ENCODE measurements around the gene NPSR1. TPM values are rescaled to one million over a fixed set of nuclear protein-coding genes. Genes with fewer than 3 reads are reported as not detected.

NPSR1 gene
- total and polyA plus RNA-seq, 8 donors, result not detected

DNA sequence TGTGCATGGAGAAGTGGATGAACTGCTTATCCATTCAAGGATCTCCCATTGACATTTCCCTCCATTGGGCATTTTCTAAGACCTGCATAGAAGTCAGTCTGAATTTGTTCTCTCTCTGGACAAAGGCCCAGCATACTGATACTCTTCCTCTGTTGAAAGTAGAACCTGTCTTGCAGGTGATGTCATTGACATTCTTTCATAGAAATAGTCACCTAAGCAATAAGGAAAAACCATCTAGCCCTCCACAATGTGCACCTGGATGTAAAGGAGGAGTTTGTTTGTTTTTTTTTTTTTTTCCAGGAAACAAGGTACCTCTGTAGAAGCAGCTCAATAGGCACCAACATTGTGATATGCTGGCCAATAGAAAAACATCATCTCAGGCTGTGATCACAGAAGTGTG is 228.8 kb downstream of the NPSR1 start:
- Histone ChIP-seq H3K27me3 (no peaks in the 10 kb centered on the region), H3K9me3 (no peaks in the 10 kb centered on the region), H3K36me3 (no peaks in the 10 kb centered on the region), H3K4me3 (no peak overlapping the region), H3K4me1 (no peaks in the 10 kb centered on the region), H3K27ac (no peak overlapping the region)
- TF ChIP-seq, protein P1, sequence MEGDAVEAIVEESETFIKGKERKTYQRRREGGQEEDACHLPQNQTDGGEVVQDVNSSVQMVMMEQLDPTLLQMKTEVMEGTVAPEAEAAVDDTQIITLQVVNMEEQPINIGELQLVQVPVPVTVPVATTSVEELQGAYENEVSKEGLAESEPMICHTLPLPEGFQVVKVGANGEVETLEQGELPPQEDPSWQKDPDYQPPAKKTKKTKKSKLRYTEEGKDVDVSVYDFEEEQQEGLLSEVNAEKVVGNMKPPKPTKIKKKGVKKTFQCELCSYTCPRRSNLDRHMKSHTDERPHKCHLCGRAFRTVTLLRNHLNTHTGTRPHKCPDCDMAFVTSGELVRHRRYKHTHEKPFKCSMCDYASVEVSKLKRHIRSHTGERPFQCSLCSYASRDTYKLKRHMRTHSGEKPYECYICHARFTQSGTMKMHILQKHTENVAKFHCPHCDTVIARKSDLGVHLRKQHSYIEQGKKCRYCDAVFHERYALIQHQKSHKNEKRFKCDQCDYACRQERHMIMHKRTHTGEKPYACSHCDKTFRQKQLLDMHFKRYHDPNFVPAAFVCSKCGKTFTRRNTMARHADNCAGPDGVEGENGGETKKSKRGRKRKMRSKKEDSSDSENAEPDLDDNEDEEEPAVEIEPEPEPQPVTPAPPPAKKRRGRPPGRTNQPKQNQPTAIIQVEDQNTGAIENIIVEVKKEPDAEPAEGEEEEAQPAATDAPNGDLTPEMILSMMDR (IDR thresholded peaks at IDR 0.05), result no peak
- intact Hi-C loops (cut with DNase I), result no loop called here
- ATAC-seq (no peak), FAIRE-seq (no peak), DNase-seq (no peak)

DNA sequence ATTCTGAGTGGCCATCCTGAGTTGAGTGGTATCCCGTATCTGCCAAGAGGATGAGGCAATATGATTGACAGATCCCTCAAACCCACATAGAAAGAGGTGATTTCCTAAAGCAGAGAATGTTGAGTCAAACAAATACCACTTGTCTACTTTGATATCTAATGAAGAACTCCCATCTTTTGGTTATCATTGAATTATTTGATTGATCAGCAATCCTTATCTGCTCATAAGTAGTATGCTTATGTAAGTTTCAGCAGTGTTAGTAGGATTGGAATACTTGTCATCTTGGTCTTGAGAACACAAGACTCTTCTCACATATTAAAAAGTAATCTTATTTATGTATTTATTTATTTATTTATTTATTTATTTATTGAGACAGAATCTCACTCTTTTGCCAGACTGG is 231.9 kb downstream of the NPSR1 start:
- no peaks in the 10 kb centered on the region for H3K4me1 ChIP-seq
- intact Hi-C loops (cut with DNase I), result no loop called here
- FAIRE-seq (no peak), DNase-seq (no peak), ATAC-seq (no peak)
- H3K27ac ChIP-seq, result no peak overlapping the region
- no peaks in the 10 kb centered on the region for H3K27me3 ChIP-seq
- TF ChIP-seq, protein P1 (IDR thresholded peaks at IDR 0.05), result no peak
- WGBS, 2 donors, result 72 to 73% methylated on average over 1 of the region's 1 CpG
- H3K4me3 ChIP-seq, result no peak overlapping the region
- no peaks in the 10 kb centered on the region for H3K9me3 ChIP-seq
- H3K36me3 ChIP-seq, result no peaks in the 10 kb centered on the region

DNA sequence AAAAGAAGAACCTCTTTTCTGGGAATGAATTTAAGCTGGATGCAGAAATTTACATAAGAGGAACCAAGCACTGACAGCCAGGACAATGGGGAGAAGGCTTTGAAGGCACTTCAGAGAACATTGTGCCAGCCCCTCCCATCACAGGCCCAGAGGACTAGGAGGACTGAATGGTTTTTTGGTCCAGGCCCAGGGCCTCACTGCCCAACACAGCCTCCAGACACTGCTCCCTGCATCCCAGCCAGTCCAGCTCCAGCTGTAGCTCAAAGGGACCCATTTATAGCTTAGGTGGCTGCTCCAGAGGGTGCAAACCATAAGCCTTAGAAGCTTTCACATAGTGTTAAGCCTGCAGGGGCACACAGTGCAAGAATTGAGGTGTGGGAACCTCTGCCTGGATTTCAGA is 237.2 kb downstream of the NPSR1 start:
- DNase-seq (no peak), ATAC-seq (no peak), FAIRE-seq (no peak)
- TF ChIP-seq, protein P1 (IDR thresholded peaks at IDR 0.05), result no peak
- H3K27ac ChIP-seq, result no peak overlapping the region
- no peaks in the 10 kb centered on the region for H3K36me3 ChIP-seq
- H3K9me3 ChIP-seq, result no peaks in the 10 kb centered on the region
- no peak overlapping the region for H3K4me3 ChIP-seq
- H3K4me1 ChIP-seq, result no peaks in the 10 kb centered on the region
- intact Hi-C loops (cut with DNase I), result no loop called here
- no peaks in the 10 kb centered on the region for H3K27me3 ChIP-seq
